K562 (cell line): ENCODE results near the gene CCDC148. TPM values are rescaled to one million over a fixed set of nuclear protein-coding genes. Genes with fewer than 3 reads are reported as not detected.

ENCODE experiments used
- ATF4 ChIP-seq: fragments of 450-650 bp; formaldehyde crosslinking; IDR thresholded peaks from 2 replicates; pipeline ENCODE4 v1.4.0; 2022; ENCODE audit warnings: mild to moderate bottlenecking, moderate library complexity
- CXXC5 ChIP-seq: fragments of 250-450 bp; sonication (Bioruptor Pico); IDR thresholded peaks from 2 replicates; pipeline ENCODE4 v1.8.0; 2022; ENCODE audit warnings: inconsistent platforms, mild to moderate bottlenecking, moderate library complexity
- ESRRA ChIP-seq: fragments of 450-650 bp; IDR thresholded peaks from 2 replicates; pipeline ENCODE4 v1.6.1; 2014; ENCODE audit warnings: low read depth, mild to moderate bottlenecking, moderate library complexity, borderline replicate concordance
- ETS1 ChIP-seq: conservative IDR thresholded peaks from 2 replicates; pipeline ENCODE4 v1.6.1; 2011; ENCODE audit warnings: low read depth, mild to moderate bottlenecking, low read length; ENCODE audit not compliant: control insufficient read depth
- JUNB ChIP-seq: fragments of 450-650 bp; formaldehyde crosslinking; conservative IDR thresholded peaks from 2 replicates; pipeline ENCODE4 v1.4.0; 2020; ENCODE audit warnings: mild to moderate bottlenecking
- KAT2B ChIP-seq: IDR thresholded peaks from one replicate; pipeline ENCODE4 v1.6.1; 2012; ENCODE audit warnings: low read depth, mild to moderate bottlenecking, control low read depth, inconsistent platforms, low read length, moderate library complexity
- MEF2D ChIP-seq: conservative IDR thresholded peaks from 2 replicates; pipeline ENCODE4 v1.6.1; 2016; ENCODE audit warnings: low read depth, missing genetic modification characterization, missing compliant biosample characterization
- OTX1 ChIP-seq: fragments of 450-650 bp; formaldehyde crosslinking; IDR thresholded peaks from 2 replicates; pipeline ENCODE4 v1.4.0; 2022; ENCODE audit warnings: mild to moderate bottlenecking
- RBFOX2 ChIP-seq: fragments of 200-400 bp; formaldehyde crosslinking; IDR thresholded peaks from 2 replicates; pipeline ENCODE4 v1.6.1; 2017; ENCODE audit warnings: low read depth, mild to moderate bottlenecking, low read length, moderate library complexity
- TCF7 ChIP-seq: sonication (generic); IDR thresholded peaks from 2 replicates; pipeline ENCODE4 v1.6.1; 2016; ENCODE audit warnings: antibody characterized with exemption, borderline replicate concordance
- TEAD2 ChIP-seq: fragments of 450-650 bp; IDR thresholded peaks from 2 replicates; pipeline ENCODE4 v1.6.1; 2016; ENCODE audit warnings: missing genetic modification characterization, control low read depth, missing compliant biosample characterization
- TFAP4 ChIP-seq: sonication (generic); formaldehyde crosslinking; IDR thresholded peaks from 2 replicates; pipeline ENCODE4 v1.8.0; 2022; ENCODE audit warnings: missing genetic modification reagents, mild to moderate bottlenecking, moderate library complexity, borderline replicate concordance
- ZBTB43 ChIP-seq: sonication (generic); formaldehyde crosslinking; IDR thresholded peaks from 2 replicates; pipeline ENCODE4 v1.8.0; 2023; ENCODE audit warnings: mild to moderate bottlenecking, missing genetic modification reagents
- ZC3H8 ChIP-seq: fragments of 450-650 bp; IDR thresholded peaks from 2 replicates; pipeline ENCODE4 v1.6.1; 2017
- ZMIZ1 ChIP-seq, 2 experiments: fragments of 150-350 bp in 1 of 2; IDR thresholded peaks; 2 replicates each; pipeline ENCODE4 v1.6.1; 2012 to 2016; ENCODE audit warnings: low read depth in 2 of 2, low read length in 2 of 2, mild to moderate bottlenecking in 1 of 2, moderate library complexity in 1 of 2
- ZNF143 ChIP-seq: sonication (generic); formaldehyde crosslinking; IDR thresholded peaks from 2 replicates; pipeline ENCODE4 v1.9.0; 2022; ENCODE audit warnings: mild to moderate bottlenecking, missing genetic modification reagents
- ZNF347 ChIP-seq: fragments of 450-650 bp; formaldehyde crosslinking; IDR thresholded peaks from 2 replicates; pipeline ENCODE4 v1.4.0; 2020; ENCODE audit warnings: low read depth, mild to moderate bottlenecking, moderate library complexity
- ZNF511 ChIP-seq: sonication (generic); formaldehyde crosslinking; IDR thresholded peaks from 2 replicates; pipeline ENCODE4 v1.8.0; 2022; ENCODE audit warnings: mild to moderate bottlenecking, missing genetic modification reagents
- polyA plus RNA-seq, 8 experiments: library from polyadenylated mRNA; depleted of rRNA in 4 of 8; stranded (reverse) in 5 of 8; unstranded in 3 of 8; fragments of >200 nt; fragmentation: Nextera tagmentation in 2 of 8; fragmentation: Illumina TruSeq in 1 of 8; extraction: Ambion mirVana in 2 of 8; extraction: Trizol in 1 of 8; gene quantifications; 2 replicates each; pipeline versions ENCODE4 v1.2.1 to v1.2.3, GENCODE V29; 2011 to 2014; ENCODE audit warnings: inconsistent platforms in 1 of 8, missing spikeins in 1 of 8
- total RNA-seq, 7 experiments: library from RNA; depleted of rRNA in 6 of 7; stranded (reverse); fragments of >200 nt in 6 of 7; fragmentation: Illumina TruSeq in 2 of 7; extraction: Trizol in 2 of 7; gene quantifications; 2 replicates each; pipeline versions ENCODE4 v1.2.1 to v1.2.3, GENCODE V29; 2011 to 2021; ENCODE audit warnings: low replicate concordance in 1 of 7

Gene CCDC148
- total and polyA plus RNA-seq, 9 of the 15 experiments (the other 6 are each of a cell fraction or from before 2014, with no cell fraction given) = 0.10 to 1.4 (median 0.65) TPM

- TF ChIP-seq ZBTB43 (CRISPR knock-in tag) (0 out of 2 replicates have a peak, but pooled peaks have one; percentile 60), TFAP4 (CRISPR knock-in tag) (peak; percentile 66; the same call in 1 of the 2 replicates), KAT2B (no peak), TEAD2 (peak; percentile 97), MEF2D (tag) (no peak), TCF7 (0 out of 2 replicates have a peak, but pooled peaks have one; percentile 42), ZNF511 (0 out of 2 replicates have a peak, but pooled peaks have one; percentile 12), JUNB (no peak), OTX1 (CRISPR knock-in tag) (no peak), ESRRA (peak; percentile 67; the same call in 1 of the 2 replicates), RBFOX2 (peak; percentile 82), ZC3H8 (no peak), ZNF143 (0 out of 2 replicates have a peak, but pooled peaks have one; percentile 33), ATF4 (CRISPR knock-in tag) (no peak), CXXC5 (CRISPR knock-in tag) (peak; percentile 53; the same call in 1 of the 2 replicates), ZNF347 (no peak), ETS1 (peak; percentile 67), ZMIZ1 (IDR thresholded peaks at IDR 0.05; ENCODE audit: low read depth in 2 of 2, low read length in 2 of 2) (no peak)
Measured at GRCh38 chr2:158457826-158458616, 1.5 kb upstream of the CCDC148 start (continued).
